ENCODE measurements around the gene SHMT2. TPM values are rescaled to one million over a fixed set of nuclear protein-coding genes. Genes with fewer than 3 reads are reported as not detected.

Gene SHMT2
- total and polyA plus RNA-seq, 2 of the 13 experiments (the other 11 are each of a cell fraction or from before 2014, with no cell fraction given): 181 to 393 TPM

GRCh38 chr12:57229634-57230380, at the start of gene SHMT2 (continued):
- TF ChIP-seq ZHX2 (IDR thresholded peaks at IDR 0.05; ENCODE audit: low read depth): no peak; the same call in 1 of the 2 replicates
- peak; percentile 34; the same call in 1 of the 2 replicates for TF ChIP-seq ZHX2 (CRISPR knock-in tag; IDR thresholded peaks at IDR 0.05; ENCODE audit: borderline replicate concordance)
- peak; percentile 64 for TF ChIP-seq RNF2 (conservative IDR thresholded peaks at IDR 0.05; ENCODE audit: low read depth)
- no peak for TF ChIP-seq AHDC1 (CRISPR knock-in tag; IDR thresholded peaks at IDR 0.05; ENCODE audit: borderline replicate concordance)
- peak; percentile 76; the same call in 1 of the 2 replicates for TF ChIP-seq RFXAP (CRISPR knock-in tag; IDR thresholded peaks at IDR 0.05; ENCODE audit: borderline replicate concordance)
- TF ChIP-seq EED (CRISPR knock-in tag; IDR thresholded peaks at IDR 0.05): peak; percentile 41; the same call in 1 of the 2 replicates
- no peak for TF ChIP-seq PPARG (CRISPR knock-in tag; conservative IDR thresholded peaks at IDR 0.05)
- TF ChIP-seq E2F1 (CRISPR knock-in tag; IDR thresholded peaks at IDR 0.05): peak; percentile 95
- TF ChIP-seq ZNF780A (CRISPR knock-in tag; IDR thresholded peaks at IDR 0.05): 0 out of 2 replicates have a peak, but pooled peaks have one; percentile 54
- no peak for TF ChIP-seq TOE1 (CRISPR knock-in tag; IDR thresholded peaks at IDR 0.05)
- TF ChIP-seq ATF7-NPFF (CRISPR knock-in tag; IDR thresholded peaks at IDR 0.05; ENCODE audit: low read depth): peak; percentile 83; the same call in 1 of the 2 replicates
- TF ChIP-seq GABPA (IDR thresholded peaks at IDR 0.05; ENCODE audit: low read depth, low read length): no peak
- TF ChIP-seq GABPA (CRISPR knock-in tag; IDR thresholded peaks at IDR 0.05; ENCODE audit: low read depth): no peak
- TF ChIP-seq ZNF639 (CRISPR knock-in tag; conservative IDR thresholded peaks at IDR 0.05): peak; percentile 16; the same call in 1 of the 2 replicates

All from HepG2 (cell line).